Activated T-cell treated with anti-CD3 and anti-CD28 coated beads for 24 hours (primary cell): ENCODE data around the gene XYLB.

Experiments
- DNase-seq: peaks from one replicate; pipeline ENCODE4 v3.0.0-alpha.2; 2020; ENCODE audit warnings: low read depth

Gene XYLB

DNA sequence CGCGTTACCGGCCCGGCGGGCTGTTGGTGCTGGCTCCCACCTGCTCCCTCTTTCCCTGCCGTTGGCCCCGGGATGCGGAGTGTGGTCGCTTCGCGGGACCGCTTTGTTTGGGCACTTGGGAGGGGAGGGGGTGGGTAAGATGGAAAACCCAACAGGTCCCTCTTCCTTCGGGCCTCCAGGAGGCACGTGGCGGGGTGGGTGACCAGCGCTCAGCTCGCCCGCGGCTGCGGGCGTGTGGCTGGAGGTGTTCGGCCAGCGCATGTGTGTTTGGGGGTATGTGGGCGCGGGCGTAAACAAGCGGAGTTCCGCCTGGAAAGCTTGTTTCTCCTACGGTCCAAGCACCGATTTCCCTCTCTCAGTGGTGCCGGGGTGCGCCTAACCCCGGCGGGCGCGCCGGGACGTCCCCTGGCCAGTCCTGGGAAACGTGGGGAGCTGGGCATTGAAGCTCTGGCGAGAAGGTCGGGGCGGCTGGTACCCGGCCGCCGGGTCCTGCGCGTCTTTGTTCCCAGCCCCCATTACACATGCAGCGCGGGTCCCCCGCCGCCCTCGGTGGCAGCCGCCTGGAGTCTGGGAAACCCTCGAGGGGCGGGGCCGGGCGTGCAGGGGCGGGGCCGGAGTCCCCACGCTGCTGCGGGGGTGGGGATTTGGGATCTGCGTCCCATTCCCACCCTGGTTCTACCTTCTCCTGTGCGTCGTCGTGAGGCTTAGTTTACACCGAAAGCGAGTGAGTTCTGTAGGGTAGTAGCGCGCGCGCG lies 108.5 kb downstream of the XYLB start:
- DNase-seq = peak; percentile 27

DNA sequence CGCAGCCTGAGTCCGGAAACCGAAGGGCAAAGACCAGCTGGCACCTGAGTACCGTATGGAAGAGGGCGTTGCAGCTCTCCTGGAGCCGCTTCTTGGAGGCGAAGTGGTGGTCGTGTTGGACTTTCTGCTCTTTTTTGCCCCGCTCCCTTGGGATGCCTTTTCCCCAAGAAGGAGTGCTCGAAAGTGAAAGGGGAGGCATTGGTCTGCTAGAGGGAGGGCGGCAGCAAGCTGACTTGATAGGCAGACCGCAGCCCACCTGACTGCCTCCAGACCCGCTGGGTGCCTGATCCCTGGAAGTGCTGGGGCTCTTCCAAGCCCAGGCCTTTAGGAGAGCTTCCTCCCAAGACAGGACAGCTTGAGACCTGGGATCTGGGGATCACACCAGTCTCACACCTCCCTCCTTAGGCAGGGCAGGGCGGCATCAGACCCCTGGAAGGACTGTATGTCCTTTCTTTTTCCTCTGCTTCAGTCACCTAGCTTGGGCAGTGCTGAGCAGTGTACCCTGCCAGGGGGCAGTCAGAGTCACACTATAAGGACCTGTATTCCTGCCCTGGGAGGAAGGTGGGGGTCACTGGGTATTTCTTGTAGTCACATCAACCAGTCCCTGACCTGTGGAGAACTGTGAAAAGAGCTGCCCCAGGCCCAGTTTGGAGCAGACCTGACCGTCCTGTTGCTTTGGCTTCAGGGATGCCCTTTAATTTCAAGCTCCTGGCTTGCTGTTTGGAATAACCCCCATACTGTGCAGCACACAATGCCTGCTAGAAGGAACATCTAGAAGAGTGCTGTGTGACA lies 109.2 kb downstream of the XYLB start:
- no peak for DNase-seq

DNA sequence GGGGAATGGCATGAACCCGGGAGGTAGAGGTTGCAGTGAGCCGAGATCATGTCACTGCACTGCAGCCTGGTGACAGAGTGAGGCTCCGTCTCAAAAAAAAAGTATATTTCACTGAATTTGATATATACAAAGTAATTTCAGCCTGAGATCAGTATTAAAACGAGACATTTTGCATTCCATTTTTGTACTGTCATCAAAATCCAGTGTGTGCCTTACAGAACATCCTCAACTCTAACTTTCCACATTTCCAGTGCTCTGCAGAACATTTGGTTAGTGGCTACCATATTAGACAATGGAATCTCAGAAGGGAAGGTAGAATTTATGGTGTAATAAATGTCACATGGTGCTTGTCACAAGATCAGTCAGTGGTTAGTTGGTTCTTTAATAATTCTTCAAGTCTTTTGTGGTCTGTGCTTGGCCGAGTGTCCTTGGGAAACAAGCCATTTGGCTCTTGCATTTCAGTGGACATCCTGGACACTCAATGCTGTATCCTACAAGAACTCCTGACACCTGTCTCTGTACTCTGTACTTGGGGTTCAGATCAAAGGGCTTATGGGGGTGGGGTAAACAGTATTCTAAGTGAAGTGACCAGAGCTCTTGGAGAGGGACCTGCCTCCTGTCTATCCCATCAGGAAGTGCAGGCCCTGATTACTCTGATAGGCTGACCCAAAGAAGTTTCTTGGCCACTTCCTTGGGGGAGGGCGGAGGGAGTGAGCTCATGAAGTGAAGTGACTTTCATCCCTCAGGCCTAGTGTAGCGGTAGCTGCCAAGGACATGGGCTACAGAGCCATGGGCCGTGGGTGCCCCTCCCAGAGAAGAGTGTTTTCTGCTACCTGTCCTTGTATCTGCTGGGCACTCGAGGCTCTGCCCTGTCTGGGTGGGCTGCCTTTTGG lies 110.8 kb downstream of the XYLB start:
- no peak for DNase-seq

DNA sequence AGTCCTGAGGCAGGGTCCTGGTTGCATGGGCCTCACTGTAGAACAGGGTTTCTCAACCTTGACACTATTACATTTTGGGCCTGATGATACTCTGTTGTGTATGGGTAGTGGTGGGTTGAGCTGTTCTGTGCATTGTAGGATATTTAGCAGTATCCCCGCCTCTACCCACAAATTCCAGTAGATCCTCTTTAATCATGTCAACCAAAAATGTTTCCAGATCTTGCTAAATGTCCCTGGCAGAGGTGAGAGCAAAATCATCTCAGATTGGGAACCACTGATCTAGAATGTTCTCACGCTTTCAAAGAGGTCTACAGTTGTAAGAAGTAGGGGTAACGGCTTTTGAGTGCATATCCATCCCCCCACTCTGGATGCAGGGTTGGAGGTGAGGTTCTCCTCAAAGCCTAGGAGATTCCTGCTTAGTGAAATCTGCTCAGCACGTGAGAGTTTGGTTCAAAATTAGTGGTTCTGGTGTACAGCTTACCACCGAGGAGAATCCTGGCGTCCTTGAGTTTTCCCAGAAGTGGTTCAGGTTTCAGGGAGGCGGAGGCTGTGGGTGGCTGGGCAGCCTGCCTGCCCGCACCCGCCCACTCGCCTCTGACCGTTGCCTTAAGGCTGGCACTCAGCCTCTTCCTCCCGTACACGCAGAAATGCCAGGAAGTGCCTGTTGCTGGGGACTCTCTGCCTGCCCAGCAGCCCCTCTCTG lies 112.4 kb downstream of the XYLB start:
- no peak for DNase-seq

DNA sequence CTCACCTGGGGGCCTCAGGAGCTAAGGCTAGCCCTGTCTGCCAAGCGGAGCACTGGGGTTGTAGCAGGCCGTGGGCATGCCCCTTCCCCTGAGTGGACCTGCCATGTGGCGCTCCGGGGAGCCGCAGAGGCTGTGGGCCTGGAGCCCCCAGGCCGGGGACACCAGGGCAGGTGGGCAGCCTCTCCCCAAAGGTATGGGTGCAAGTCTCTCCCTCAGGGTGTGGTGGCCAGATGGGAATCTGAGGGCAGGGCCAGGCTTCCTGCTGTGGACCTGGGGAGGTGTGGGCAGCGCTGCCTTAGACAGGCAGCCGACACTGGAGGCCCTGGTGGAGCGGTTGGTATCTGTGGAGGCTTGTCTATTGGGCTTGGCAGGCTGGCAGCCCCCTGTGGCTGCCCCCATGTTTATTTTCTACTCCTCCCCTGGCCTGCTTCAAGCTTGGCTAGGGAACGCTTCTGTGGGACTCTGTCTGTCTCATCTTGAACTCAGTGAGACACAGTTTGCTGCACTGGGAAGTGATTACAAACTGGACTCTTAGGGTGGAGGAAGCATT lies 113.0 kb downstream of the XYLB start:
- DNase-seq = no peak

DNA sequence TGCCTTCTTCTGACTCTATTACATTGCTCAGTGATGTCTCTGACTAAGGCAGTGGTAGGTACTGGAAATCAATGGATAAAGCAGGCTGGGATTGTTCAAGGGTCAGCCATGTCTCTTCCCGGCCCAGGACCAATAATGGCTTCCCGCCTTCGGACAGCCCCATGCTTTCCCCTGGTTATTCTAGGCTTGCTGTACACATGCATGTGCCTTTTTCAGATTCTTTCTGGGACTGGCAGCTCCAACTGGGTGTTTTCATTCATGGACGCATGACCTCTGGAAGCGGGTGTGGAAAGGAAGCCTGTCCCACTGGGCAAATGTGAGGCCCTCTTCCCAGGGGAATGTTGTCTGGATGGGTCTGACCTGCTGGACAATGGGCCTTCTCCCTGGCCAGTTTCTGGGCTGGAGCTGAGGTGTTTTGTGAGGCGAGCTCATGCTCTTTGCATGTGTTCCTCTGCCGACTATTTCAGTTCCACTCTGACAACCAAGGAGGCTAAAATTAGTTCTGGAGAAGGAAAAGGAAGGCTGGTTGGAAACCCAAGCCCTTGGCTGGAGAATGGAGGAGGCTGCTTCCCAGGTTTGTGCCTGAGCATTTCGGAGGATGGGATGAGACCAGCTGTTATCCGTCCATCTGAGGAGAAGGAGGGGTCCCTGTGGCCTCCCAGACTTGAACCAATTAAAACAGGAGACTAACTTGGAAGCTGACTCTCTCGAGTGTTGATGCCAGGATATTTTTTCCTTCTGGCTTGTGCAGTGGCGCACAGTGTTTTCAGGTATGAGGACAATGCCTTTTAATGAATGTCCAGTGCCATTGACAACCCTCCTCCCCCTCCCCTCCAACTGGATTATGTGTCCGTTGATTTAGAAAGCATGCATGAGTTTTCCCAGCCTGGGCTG lies 114.0 kb downstream of the XYLB start:
- DNase-seq = no peak
